HG03442 (cell line): Measurements from ENCODE around the gene PTPRQ.

ENCODE experiments used
- ATAC-seq: cut with Tn5 transposase; IDR thresholded peaks from one replicate; pipeline ENCODE4 v1.9.1; 2021; ENCODE audit warnings: mild to moderate bottlenecking, moderate library complexity; ENCODE audit not compliant: unreplicated experiment

The PTPRQ gene

GRCh38 chr12:80717856-80718255 is 273.8 kb downstream of the PTPRQ start:
- no peak for ATAC-seq

DNA sequence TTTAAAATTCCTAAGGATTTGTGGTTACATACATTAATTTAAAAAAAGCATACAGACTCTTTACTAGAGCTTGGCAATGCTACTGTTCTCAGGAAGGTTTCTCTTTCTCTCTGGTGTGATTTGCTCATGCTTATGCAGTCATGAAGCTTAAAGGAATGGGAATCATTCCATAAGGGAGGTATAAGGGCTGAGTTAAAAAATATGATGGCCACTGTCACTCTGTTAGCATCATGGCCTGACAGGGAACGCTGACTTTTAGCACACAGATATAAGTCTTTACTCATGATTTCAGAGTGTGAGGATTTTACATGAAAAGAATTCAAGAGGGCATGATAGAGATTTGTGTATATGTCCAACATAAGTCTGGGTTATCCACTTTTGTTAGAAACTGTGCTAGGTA is 276.5 kb downstream of the PTPRQ start:
- no peak for ATAC-seq

DNA sequence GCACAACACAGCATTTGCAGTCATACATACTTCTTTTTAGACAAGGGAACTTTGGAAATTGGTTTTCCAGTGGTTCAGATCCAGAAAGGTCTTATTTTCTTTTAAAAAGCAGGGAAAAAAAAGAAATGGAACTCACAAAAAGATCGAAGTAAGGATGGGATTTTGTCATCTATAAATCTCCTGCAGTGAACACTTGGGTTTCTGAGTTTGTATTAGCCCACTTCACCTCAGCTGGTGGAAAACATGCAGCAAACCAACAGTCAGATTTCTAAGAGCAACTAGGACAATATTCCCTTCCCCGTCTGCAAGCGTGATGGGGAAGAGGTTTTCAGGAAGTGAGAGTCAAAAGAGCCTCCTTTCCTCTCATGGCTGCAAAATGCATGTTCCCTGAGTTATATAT is 277.3 kb downstream of the PTPRQ start:
- no peak for ATAC-seq
